Measurements from ENCODE around the gene CTDP1. TPM values are rescaled to one million over a fixed set of nuclear protein-coding genes. Genes with fewer than 3 reads are reported as not detected.

The CTDP1 gene
- total RNA-seq, 1 experiment from 2014 or later = 33.7 TPM

DNA sequence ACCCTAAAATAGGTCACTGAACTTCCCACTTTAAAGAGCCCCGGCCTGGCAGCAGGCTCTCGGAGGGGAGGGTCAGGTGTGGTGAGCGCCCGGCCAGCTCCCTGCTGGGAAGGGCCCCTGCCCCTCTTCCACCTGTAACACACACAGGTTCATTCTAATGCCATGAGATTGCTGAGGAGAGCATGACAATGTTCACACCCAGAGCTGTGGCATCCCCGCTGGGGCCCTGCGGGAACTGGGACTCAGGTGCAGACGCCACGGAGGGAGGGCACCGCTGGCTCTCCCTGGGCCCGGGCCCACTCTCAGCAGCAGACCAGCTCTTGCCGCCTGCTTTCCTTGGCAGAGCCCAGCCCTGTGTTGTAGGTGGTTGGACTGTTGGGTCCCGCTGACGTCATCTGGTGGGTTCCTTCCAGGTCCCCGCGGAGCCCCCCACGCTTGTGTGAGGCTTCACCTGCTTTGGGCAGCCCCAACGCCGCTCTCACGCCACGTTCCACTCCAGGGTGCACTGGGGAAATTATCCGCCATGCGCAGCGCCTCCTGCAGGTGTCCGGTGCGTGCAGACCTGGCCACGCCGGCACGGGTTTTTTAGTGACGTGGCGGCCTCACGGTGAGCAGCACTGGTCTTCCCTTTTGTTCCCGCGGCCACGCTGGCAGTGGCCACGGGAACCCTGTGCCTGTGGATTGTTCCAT is 67.7 kb downstream of the CTDP1 start:
- H3K23ac ChIP-seq (ENCODE audit: insufficient read length, low read depth, low read length) = no peak overlapping the region
- no peak for DNase-seq
- no peak overlapping the region for H2AFZ ChIP-seq (ENCODE audit: low read length)
- no peaks in the 10 kb centered on the region for H3K23me2 ChIP-seq (ENCODE audit: insufficient read length, low read depth, low read length, poor library complexity, severe bottlenecking)
- no peaks in the 10 kb centered on the region for H3K27me3 Mint-ChIP-seq (ENCODE audit: low read depth)
- no peak overlapping the region for H2BK5ac ChIP-seq (ENCODE audit: insufficient read length, low read length)
- no peaks in the 10 kb centered on the region for H3K9me3 ChIP-seq (ENCODE audit: control insufficient read depth, low read depth, low read length)
- TF ChIP-seq, protein P1, sequence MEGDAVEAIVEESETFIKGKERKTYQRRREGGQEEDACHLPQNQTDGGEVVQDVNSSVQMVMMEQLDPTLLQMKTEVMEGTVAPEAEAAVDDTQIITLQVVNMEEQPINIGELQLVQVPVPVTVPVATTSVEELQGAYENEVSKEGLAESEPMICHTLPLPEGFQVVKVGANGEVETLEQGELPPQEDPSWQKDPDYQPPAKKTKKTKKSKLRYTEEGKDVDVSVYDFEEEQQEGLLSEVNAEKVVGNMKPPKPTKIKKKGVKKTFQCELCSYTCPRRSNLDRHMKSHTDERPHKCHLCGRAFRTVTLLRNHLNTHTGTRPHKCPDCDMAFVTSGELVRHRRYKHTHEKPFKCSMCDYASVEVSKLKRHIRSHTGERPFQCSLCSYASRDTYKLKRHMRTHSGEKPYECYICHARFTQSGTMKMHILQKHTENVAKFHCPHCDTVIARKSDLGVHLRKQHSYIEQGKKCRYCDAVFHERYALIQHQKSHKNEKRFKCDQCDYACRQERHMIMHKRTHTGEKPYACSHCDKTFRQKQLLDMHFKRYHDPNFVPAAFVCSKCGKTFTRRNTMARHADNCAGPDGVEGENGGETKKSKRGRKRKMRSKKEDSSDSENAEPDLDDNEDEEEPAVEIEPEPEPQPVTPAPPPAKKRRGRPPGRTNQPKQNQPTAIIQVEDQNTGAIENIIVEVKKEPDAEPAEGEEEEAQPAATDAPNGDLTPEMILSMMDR (conservative IDR thresholded peaks at IDR 0.05) = peak; percentile 30; the same call in 1 of the 3 replicates
- no peak overlapping the region for H3K27ac Mint-ChIP-seq
- H3K18ac ChIP-seq (ENCODE audit: insufficient read length, low read depth, low read length) = no peak overlapping the region
- no peak overlapping the region for H3K27ac ChIP-seq (ENCODE audit: insufficient read length, low read depth, low read length)
- no peak overlapping the region for H2AK5ac ChIP-seq (ENCODE audit: insufficient read length, low read length)
- H4K8ac ChIP-seq (replicated peaks; ENCODE audit: insufficient read length, low read depth, low read length) = no peak overlapping the region
- H4K20me1 ChIP-seq (ENCODE audit: control insufficient read depth, insufficient read depth, insufficient read length) = no peaks in the 10 kb centered on the region
- no peak overlapping the region for H3T11ph ChIP-seq (ENCODE audit: low read length)
- H3K9me3 Mint-ChIP-seq = no peaks in the 10 kb centered on the region
- no peaks in the 10 kb centered on the region for H3K4me1 ChIP-seq (ENCODE audit: insufficient read depth, low read length)
- H3K79me1 ChIP-seq (ENCODE audit: insufficient read depth, low read depth, low read length, poor library complexity, severe bottlenecking) = no peaks in the 10 kb centered on the region
- H3K9ac ChIP-seq (ENCODE audit: extremely low read depth, insufficient read length, low read length) = no peak overlapping the region
- H3K56ac ChIP-seq (ENCODE audit: insufficient read length, low read depth, low read length) = no peak overlapping the region
- H3K36me3 Mint-ChIP-seq (ENCODE audit: insufficient read depth in 1 of 3, low read depth in 3 of 3) = peaks cover 10 to 31% (median 15%) of the 10 kb centered on the region in 3 experiments; a peak in 5 of 7 replicates
- no peak overlapping the region for H2BK120ac ChIP-seq (ENCODE audit: low read depth, low read length, poor library complexity, severe bottlenecking)
- no peak overlapping the region for H3K4ac ChIP-seq (ENCODE audit: low read depth, low read length)
- no peak overlapping the region for H2BK12ac ChIP-seq (ENCODE audit: insufficient read length, low read depth, low read length)
- no peaks in the 10 kb centered on the region for H3K4me1 Mint-ChIP-seq
- no peak overlapping the region for H3K14ac ChIP-seq (ENCODE audit: insufficient read depth, low read length)
- no peak overlapping the region for H2BK20ac ChIP-seq (ENCODE audit: low read depth, low read length, poor library complexity, severe bottlenecking)
- no peaks in the 10 kb centered on the region for H3K79me2 ChIP-seq (ENCODE audit: insufficient read depth, low read length)
- no CpG with 5 or more reads among the region's 35 CpGs for WGBS (ENCODE audit: extremely low coverage, insufficient read length, low lambda C conversion rate)
- H3K4me2 ChIP-seq (ENCODE audit: insufficient read depth, insufficient read length, low read length) = no peak overlapping the region
- H3K27me3 ChIP-seq (ENCODE audit: insufficient read depth, low read length) = no peaks in the 10 kb centered on the region
- H2BK15ac ChIP-seq (ENCODE audit: low read depth, low read length) = no peak overlapping the region
- no peak overlapping the region for H4K91ac ChIP-seq (ENCODE audit: insufficient read length, low read depth, low read length)
- no peak overlapping the region for H3K4me3 Mint-ChIP-seq
- H4K5ac ChIP-seq (ENCODE audit: insufficient read length, low read depth, low read length) = no peak overlapping the region

Measured in H9 (cell line).